ENCODE results near the gene ELOVL1.

ELOVL1 gene

DNA sequence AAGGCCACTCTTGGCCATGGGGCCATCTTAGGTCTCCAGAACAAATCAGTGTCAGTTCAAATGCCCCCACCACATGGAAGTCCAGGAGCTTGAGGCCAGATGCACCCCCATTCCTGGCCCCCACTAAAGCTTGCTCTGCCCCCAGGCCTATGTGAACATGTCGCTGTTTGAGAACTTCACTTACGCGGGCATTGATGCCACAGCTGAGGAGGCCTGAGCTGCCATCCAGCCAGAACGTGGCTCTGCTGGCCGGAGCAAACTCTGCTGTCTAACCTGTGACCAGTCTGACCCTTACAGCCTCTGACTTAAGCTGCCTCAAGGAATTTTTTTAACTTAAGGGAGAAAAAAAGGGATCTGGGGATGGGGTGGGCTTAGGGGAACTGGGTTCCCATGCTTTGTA is 45.3 kb downstream of the ELOVL1 start:
- no peak for DNase-seq

DNA sequence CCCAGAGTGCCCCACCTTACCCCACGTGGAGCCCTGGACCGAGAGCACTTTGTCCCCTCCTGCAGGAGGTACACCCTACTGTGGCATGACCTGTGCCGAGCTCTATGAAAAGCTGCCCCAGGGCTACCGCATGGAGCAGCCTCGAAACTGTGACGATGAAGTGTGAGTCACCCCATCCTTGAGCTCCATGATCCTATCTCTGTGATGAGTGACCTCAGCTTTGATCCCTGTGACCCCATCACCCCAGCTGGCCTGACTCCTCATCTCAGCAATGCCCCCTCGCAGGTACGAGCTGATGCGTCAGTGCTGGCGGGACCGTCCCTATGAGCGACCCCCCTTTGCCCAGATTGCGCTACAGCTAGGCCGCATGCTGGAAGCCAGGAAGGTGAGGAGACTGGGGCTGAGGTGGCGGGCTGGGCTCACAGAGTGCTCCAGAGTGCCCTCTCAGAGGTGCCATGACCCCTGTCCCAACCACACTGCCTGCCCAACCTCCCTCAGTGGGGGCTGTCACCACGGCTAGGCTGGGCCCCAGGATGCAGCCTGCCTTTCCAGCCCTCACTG is 46.4 kb downstream of the ELOVL1 start:
- DNase-seq: no peak

DNA sequence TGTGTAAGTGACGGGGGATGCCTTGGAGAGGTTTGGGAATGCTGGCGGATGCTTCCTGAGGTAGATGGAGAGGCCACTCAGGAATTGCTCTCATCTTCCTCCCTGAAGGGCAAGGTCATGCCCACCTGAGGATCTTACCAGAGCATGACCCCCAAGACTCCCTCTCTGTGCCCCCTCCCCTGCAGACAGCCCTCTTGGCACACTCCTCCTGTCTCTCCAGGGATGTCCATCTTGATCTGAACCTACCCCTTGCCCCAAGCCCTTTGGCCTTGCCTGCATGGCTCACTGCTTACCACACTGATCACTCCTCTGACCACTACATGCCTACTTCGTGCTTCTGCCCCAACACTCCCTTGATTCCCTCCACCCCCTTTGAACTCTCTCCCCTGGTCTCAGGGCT is 48.0 kb downstream of the ELOVL1 start:
- no peak for DNase-seq

DNA sequence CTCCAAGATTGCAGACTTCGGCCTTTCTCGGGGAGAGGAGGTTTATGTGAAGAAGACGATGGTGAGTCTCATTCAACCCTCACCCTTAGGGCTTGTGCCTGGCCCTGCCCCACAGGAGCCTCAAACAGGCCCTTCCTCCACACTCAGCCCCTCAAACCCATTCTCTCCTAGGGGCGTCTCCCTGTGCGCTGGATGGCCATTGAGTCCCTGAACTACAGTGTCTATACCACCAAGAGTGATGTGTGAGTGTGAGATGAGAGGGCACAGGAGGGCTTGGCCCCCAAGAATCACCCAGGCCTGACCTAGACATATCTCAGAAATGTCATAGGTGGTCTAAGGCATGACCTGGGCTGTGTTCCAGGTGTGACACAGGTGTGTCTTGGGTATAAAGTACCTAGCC is 48.5 kb downstream of the ELOVL1 start:
- DNase-seq: no peak

DNA sequence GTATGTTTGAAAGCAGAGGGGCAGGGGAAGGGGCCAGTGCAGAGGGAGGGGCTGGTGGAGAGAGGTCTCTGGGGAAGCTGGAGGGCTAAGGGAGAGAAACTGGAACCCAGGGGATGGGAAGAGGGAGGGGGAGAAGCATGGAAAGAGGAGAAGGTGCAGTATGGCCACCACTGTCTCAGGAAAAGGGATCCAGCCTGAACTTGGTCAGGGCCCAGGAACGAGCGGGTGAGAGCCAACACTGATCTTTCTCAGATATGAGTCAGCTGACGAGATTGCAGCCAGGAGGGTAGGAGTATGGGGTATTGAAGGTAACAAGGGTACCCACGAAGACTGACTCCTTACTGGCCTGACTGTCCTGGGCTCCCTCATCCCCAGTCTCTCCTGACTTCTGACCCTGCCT is 49.0 kb downstream of the ELOVL1 start:
- no peak for DNase-seq

DNA sequence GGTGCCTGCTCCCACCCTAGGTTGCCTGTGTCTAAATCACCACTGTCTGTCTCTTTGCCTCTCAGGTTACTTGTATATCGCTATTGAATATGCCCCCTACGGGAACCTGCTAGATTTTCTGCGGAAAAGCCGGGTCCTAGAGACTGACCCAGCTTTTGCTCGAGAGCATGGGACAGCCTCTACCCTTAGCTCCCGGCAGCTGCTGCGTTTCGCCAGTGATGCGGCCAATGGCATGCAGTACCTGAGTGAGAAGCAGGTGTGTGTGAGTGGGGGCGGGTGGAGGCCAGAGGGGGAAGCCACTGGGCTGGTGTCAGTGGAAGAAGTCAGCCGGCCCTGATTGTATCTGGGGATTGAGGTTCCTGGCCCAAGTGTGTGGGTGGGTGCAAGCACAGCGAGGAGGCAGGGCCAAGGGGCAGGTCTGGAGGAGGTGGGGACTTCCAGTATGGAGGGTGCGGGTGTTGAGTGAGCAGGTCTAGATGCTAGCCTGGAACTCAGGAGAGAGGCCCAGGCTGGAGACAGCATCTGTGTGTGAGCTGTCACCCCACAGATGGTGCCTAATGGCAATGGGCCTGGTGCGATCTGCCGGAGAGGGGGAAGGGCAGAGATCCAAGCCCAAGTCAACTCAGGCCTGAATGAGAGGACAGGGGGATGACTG is 49.9 kb downstream of the ELOVL1 start:
- DNase-seq: no peak

DNA sequence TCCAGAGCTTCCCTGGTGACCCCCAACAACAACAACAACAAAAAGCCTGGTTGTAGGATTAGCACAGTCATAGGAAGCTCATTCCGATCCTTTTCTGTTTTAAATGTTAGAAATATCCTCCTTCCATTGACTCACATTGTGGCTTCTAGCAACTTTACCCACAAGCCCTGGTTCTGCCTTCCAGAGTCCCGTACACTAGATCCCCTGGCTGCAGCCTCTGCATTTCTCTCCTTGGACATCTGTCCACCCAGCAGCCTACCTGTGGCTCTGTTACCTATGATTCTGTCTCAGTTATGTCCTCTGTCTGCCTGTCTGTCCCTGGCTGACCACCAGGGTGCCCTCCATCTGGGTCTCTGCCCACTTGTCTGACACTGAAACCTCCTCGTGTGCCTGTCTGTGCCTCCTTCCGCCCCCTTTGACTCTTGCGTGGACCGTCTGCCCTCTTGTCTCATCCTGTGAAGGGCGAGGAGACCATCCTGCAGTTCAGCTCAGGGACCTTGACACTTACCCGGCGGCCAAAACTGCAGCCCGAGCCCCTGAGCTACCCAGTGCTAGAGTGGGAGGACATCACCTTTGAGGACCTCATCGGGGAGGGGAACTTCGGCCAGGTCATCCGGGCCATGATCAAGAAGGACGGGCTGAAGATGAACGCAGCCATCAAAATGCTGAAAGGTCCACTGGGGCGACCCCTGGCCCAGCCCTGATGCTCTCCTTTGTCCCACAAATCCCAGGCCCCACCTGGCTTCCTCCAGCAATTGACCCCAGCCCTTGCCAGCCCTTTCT is 50.9 kb downstream of the ELOVL1 start:
- DNase-seq: no peak

DNA sequence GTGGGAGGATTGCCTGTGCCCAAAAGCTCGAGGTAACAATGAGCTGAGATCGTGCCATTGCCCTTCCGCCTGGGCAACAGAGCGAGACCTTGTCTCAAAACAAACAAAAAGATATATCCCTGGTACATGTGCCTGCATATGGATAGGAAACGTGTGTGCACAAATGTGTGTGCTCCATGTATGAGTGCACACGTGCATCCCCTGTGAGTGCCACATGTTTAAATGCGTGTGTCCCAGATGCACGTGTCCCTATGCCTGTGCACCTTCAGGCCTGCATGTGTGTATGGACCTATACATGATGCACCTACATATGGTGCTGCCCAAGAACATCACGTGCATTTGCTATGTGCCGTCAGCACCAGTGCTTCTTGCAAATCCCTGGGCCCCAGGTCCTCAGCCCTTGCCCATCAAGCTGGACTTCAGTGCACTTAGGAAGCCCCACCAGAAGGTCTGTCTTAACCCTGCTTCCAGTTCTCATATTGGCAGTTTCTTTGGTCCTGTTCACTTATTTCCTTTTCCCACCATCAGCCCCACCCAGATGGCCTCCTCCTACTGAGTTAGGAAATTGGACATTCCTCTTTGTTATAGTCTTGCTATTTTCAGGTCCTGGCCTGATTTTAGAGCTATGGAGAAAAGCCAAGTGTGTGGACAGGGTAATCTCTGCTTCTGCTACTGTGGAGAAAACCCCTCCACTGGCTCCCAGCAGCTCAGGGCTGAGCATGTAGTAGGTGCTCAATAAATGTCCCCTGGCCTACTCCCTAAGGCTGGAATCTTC is 51.7 kb downstream of the ELOVL1 start:
- DNase-seq: no peak

DNA sequence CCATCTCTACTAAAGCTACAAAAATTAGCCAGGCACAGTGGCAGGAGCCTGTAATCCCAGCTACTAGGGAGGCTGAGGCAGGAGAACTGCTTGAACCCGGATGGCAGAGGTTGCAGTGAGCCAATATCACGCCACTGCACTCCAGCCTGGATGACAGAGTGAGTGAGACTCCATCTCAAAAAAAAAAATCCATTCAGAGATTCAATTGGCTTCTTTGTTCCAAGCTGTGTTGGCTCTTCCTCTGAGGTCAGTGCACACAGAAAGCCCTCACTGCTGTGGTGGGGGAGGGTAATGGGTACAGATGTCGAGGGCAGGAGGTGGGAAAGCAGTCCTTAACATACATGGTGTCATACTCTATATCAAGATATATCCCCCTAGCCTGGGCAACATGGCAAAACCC is 52.3 kb downstream of the ELOVL1 start:
- DNase-seq: no peak

DNA sequence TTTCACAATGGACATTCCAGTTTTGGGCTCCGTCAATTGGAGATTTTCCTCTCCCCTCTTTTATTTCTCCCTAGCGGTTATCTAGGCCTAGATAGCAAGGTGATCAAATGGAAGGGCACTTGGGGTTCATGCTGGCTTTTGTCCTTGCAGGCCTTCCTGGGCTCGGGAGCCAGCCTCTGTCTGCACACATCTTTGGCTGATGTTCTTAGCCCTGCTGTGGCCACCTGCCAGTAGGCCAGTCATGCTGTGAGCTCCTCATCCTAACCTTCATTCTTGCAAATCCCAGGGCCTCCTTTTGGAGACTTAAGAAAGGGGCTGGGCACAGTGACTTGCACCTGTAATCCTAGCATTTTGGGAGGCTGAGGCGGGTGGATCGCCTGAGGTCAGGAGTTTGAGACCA is 53.6 kb downstream of the ELOVL1 start:
- DNase-seq: no peak

DNA sequence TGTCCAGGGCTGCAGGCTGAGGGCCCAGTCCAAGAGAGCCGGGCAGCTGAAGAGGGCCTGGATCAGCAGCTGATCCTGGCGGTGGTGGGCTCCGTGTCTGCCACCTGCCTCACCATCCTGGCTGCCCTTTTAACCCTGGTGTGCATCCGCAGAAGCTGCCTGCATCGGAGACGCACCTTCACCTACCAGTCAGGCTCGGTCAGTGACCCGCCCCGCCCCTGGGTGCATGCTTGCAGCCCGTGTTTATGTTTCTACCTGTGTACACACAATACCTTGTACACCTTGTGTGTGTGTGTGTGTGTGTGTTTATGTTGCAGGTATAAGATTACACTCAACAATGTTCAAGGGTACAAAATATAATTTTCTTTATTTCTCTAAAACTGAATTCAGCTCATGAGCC is 54.0 kb downstream of the ELOVL1 start:
- DNase-seq: no peak

All from NK-92 treated with Interleukin-12 subunit alpha and Interleukin-12 subunit beta, amount 100 ng/mL, for 24 hours (cell line).